GM19099 (cell line): Measurements from ENCODE around the gene ARHGEF28.

Experiments used
- POLR2A ChIP-seq: IDR thresholded peaks from 3 replicates; pipeline ENCODE4 v1.6.1; 2011; ENCODE audit warnings: low read depth; ENCODE audit not compliant: insufficient read length; ENCODE audit errors: extremely low read depth

The ARHGEF28 gene

GRCh38 chr5:73729329-73729728, 103.3 kb downstream of the ARHGEF28 start:
- TF ChIP-seq POLR2A = no peak

- TF ChIP-seq POLR2A = no peak
Measured at GRCh38 chr5:73732045-73732444, 106.0 kb downstream of the ARHGEF28 start.

- TF ChIP-seq POLR2A = no peak
Measured at GRCh38 chr5:73733219-73733618, 107.2 kb downstream of the ARHGEF28 start.

- TF ChIP-seq POLR2A = no peak
Measured at GRCh38 chr5:73735032-73735734, 109.2 kb downstream of the ARHGEF28 start.

- no peak for TF ChIP-seq POLR2A
Measured at GRCh38 chr5:73739650-73740049, 113.7 kb downstream of the ARHGEF28 start.

GRCh38 chr5:73740274-73740790, 114.3 kb downstream of the ARHGEF28 start:
- TF ChIP-seq POLR2A = no peak

GRCh38 chr5:73743161-73743560, 117.2 kb downstream of the ARHGEF28 start:
- no peak for TF ChIP-seq POLR2A

GRCh38 chr5:73745836-73746235, 119.8 kb downstream of the ARHGEF28 start:
- TF ChIP-seq POLR2A = no peak

- TF ChIP-seq POLR2A = no peak
Measured at GRCh38 chr5:73746608-73747007, 120.6 kb downstream of the ARHGEF28 start.

- no peak for TF ChIP-seq POLR2A
Measured at GRCh38 chr5:73747696-73748380, 121.8 kb downstream of the ARHGEF28 start.

GRCh38 chr5:73748510-73749400, 122.8 kb downstream of the ARHGEF28 start:
- TF ChIP-seq POLR2A = no peak

GRCh38 chr5:73749485-73750270, 123.7 kb downstream of the ARHGEF28 start:
- no peak for TF ChIP-seq POLR2A

GRCh38 chr5:73751254-73751914, 125.4 kb downstream of the ARHGEF28 start:
- no peak for TF ChIP-seq POLR2A

GRCh38 chr5:73754254-73754653, 128.3 kb downstream of the ARHGEF28 start:
- no peak for TF ChIP-seq POLR2A
